WTC11 (cell line): ENCODE data around the gene SLC6A5. TPM values are rescaled to one million over a fixed set of nuclear protein-coding genes. Genes with fewer than 3 reads are reported as not detected.
"Not testable (repeated sequence)": the region's sequence is repeated elsewhere in the genome, so short reads cannot be mapped to it uniquely, and the experiment has no call there.

Source experiments
- ATAC-seq: fragments of 200-7000 bp; cut with Tn5 transposase; 2 replicates; pipeline ENCODE4 v1.10.0; 2021; ENCODE audit warnings: mild to moderate bottlenecking, moderate library complexity
- CTCF ChIA-PET: fragments of 300-600 bp; sonication (Branson Sonifier 250); formaldehyde crosslinking; loops from one replicate; lab custom pipeline; 2021; ENCODE audit warnings: antibody characterized with exemption; lab: Charles Lee
- POLR2A ChIA-PET: fragments of 350-600 bp; sonication (Branson Sonifier 250); formaldehyde crosslinking; loops from one replicate; lab custom pipeline; 2021; ENCODE audit warnings: antibody characterized with exemption; lab: Charles Lee
- DNase-seq: peaks from one replicate; pipeline ENCODE4 v3.0.0; 2021; ENCODE audit warnings: low spot score
- H3K27ac Mint-ChIP-seq: 2 replicates; pipeline ENCODE4 v1.8.0; 2021; ENCODE audit warnings: mixed read lengths
- H3K27me3 Mint-ChIP-seq: 2 replicates; pipeline ENCODE4 v1.8.0; 2021; ENCODE audit warnings: low read depth, mild to moderate bottlenecking, moderate library complexity, mixed read lengths
- H3K36me3 Mint-ChIP-seq: 2 replicates; pipeline ENCODE4 v1.8.0; 2021; ENCODE audit warnings: mixed read lengths
- H3K4me1 Mint-ChIP-seq: 2 replicates; pipeline ENCODE4 v1.8.0; 2022; ENCODE audit warnings: mixed read lengths
- H3K4me3 Mint-ChIP-seq: 2 replicates; pipeline ENCODE4 v1.8.0; 2021; ENCODE audit warnings: mild to moderate bottlenecking, moderate library complexity, mixed read lengths
- H3K9me3 Mint-ChIP-seq: 2 replicates; pipeline ENCODE4 v1.8.0; 2021; ENCODE audit warnings: mixed read lengths
- ARID4B ChIP-seq: sonication (generic); formaldehyde crosslinking; IDR thresholded peaks from 2 replicates; pipeline ENCODE4 v1.8.0; 2023; ENCODE audit warnings: missing genetic modification reagents, mild to moderate bottlenecking, borderline replicate concordance
- ATF1 ChIP-seq: sonication (generic); formaldehyde crosslinking; IDR thresholded peaks from 2 replicates; pipeline ENCODE4 v1.8.1; 2023; ENCODE audit warnings: mild to moderate bottlenecking, moderate library complexity, missing genetic modification reagents
- CREB1 ChIP-seq: sonication (generic); formaldehyde crosslinking; IDR thresholded peaks from 2 replicates; pipeline ENCODE4 v1.8.0; 2023; ENCODE audit warnings: mild to moderate bottlenecking, missing genetic modification reagents
- E2F1 ChIP-seq: sonication (generic); formaldehyde crosslinking; IDR thresholded peaks from 2 replicates; pipeline ENCODE4 v1.8.0; 2022; ENCODE audit warnings: mild to moderate bottlenecking, missing genetic modification reagents
- FOXJ3 ChIP-seq: sonication (generic); formaldehyde crosslinking; IDR thresholded peaks from 2 replicates; pipeline ENCODE4 v1.9.0; 2021; ENCODE audit warnings: missing genetic modification reagents, mild to moderate bottlenecking, borderline replicate concordance
- JAZF1 ChIP-seq: fragments of 250-450 bp; sonication (Bioruptor Pico); IDR thresholded peaks from 2 replicates; pipeline ENCODE4 v1.9.0; 2021; ENCODE audit warnings: moderate library complexity, mild to moderate bottlenecking, inconsistent platforms
- MAX ChIP-seq: sonication (generic); formaldehyde crosslinking; IDR thresholded peaks from 2 replicates; pipeline ENCODE4 v1.8.0; 2022; ENCODE audit warnings: mild to moderate bottlenecking, missing genetic modification reagents
- SMAD3 ChIP-seq: sonication (generic); formaldehyde crosslinking; IDR thresholded peaks from 2 replicates; pipeline ENCODE4 v1.8.0; 2022; ENCODE audit warnings: missing genetic modification reagents, mild to moderate bottlenecking, borderline replicate concordance
- STAT6 ChIP-seq: sonication (generic); formaldehyde crosslinking; conservative IDR thresholded peaks from 2 replicates; pipeline ENCODE4 v1.8.1; 2023; ENCODE audit warnings: mild to moderate bottlenecking, low read depth, missing genetic modification reagents, moderate library complexity
- ZNF512 ChIP-seq: sonication (generic); formaldehyde crosslinking; IDR thresholded peaks from 2 replicates; pipeline ENCODE4 v1.8.1; 2022; ENCODE audit warnings: missing genetic modification reagents, borderline replicate concordance
- total RNA-seq: library from RNA; stranded (reverse); gene quantifications from 3 replicates; pipeline ENCODE4 v1.2.3, GENCODE V29; 2021

SLC6A5 gene
- total RNA-seq, 1 experiment from 2014 or later = not detected

DNA sequence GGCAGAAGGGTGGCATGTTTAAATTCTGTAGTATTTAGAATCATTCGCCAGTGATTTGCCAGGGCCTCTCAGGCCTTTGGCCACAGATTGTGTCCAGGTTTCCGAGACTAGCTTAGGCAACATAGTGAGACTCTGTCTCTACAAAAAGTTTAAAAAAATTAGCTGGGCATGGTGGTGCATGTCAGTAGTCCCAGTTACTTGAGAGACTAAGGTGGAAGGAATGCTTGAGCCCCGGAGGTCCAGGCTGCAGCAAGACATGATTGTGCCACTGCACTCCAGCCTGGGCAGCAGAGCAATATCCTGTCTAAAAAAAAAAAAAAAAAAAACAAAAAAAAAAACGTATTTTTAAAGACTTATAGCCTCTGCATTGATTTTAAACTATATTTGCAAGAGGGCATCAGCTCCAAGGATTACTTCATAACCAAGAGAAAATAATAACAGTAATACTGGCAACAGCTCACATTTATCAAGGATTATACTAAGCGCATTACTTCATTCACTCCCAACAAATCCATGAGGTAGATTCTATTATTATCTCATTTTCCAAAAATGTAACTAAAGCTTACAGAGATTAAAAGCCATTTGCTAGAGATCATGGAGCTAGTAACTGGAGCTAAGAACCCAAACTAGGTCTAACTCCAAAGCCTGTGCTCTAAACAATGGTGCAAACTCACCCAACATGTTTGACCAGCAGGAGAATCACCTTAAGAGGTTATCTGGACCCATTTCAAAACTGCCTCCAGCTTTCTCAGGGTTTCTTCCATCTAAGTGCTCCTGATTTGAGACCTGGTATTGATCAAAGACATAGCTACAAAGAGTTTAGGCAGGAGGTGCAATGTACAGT lies 32.6 kb upstream of the SLC6A5 start:
- ATAC-seq (no peak), DNase-seq (no peak)
- H3K4me3 Mint-ChIP-seq = no peak overlapping the region
- H3K27ac Mint-ChIP-seq = no peak overlapping the region
- ChIA-PET POLR2A (no interaction called here), CTCF (interaction anchor here (1.0 kb wide), 1 partner anchor 434 kb away, joined by 3 read pairs; no protein-coding TSS in a partner anchor)
- peaks cover 5% of the 10 kb centered on the region; the same call in 1 of the 2 replicates for H3K9me3 Mint-ChIP-seq
- peaks cover 7% of the 10 kb centered on the region; the same call in 1 of the 2 replicates for H3K27me3 Mint-ChIP-seq
- TF ChIP-seq JAZF1 = no peak
- TF ChIP-seq ATF1 (CRISPR knock-in tag) = no peak
- H3K36me3 Mint-ChIP-seq = no peaks in the 10 kb centered on the region
- H3K4me1 Mint-ChIP-seq = no peaks in the 10 kb centered on the region

DNA sequence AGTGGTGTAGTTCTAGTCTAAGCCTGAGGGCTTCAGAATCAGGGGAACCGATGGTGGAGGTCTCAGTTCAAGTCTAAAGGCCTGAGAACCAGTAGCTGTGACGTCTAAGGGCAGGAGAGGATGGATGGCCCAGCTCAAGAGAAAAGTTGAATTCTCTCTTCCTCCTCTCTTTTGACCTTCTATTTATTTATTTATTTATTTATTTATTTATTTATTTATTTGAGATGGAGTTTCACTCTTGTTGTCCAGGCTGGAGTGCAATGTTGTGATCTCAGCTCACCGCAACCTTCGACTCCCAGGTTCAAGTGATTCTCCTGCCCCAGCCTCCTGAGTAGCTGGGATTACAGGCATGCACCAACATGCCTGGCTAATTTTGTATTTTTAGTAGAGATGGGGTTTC lies 19.7 kb upstream of the SLC6A5 start:
- H3K4me1 Mint-ChIP-seq, H3K36me3 Mint-ChIP-seq, H3K27me3 Mint-ChIP-seq, POLR2A ChIA-PET, CTCF ChIA-PET, H3K27ac Mint-ChIP-seq, ATAC-seq, H3K4me3 Mint-ChIP-seq, DNase-seq: not testable (repeated sequence)
- H3K9me3 Mint-ChIP-seq = peaks cover 14% of the 10 kb centered on the region

- Mint-ChIP-seq H3K4me3 (no peak overlapping the region), H3K9me3 (peaks cover 11% of the 10 kb centered on the region), H3K27ac (no peak overlapping the region), H3K4me1 (no peaks in the 10 kb centered on the region), H3K36me3 (peaks cover 3% of the 10 kb centered on the region; the same call in 1 of the 2 replicates), H3K27me3 (no peaks in the 10 kb centered on the region; the same call in 1 of the 2 replicates)
- ATAC-seq = no peak
- CTCF ChIA-PET = no interaction called here
- DNase-seq = no peak
- POLR2A ChIA-PET = no interaction called here
- TF ChIP-seq FOXJ3 (CRISPR knock-in tag) (no peak), SMAD3 (no peak), STAT6 (CRISPR knock-in tag) (no peak), ARID4B (CRISPR knock-in tag) (no peak), ZNF512 (CRISPR knock-in tag) (no peak), CREB1 (CRISPR knock-in tag) (no peak), E2F1 (CRISPR knock-in tag) (no peak), MAX (CRISPR knock-in tag) (no peak)
- TF ChIP-seq, all 79 proteins: peak for 0
Observed at GRCh38 chr11:20583201-20583600, 16.2 kb upstream of the SLC6A5 start.
